K562 (cell line): ENCODE results near the gene CARD9. TPM values are rescaled to one million over a fixed set of nuclear protein-coding genes. Genes with fewer than 3 reads are reported as not detected.

Experiments used
- BRCA1 ChIP-seq, 2 experiments: fragments of 450-650 bp in 1 of 2; sonication (generic) in 1 of 2; formaldehyde crosslinking in 1 of 2; IDR thresholded peaks; 2 replicates each; pipeline versions ENCODE4 v1.5.0 to v1.6.1; 2017 to 2020; ENCODE audit warnings: mild to moderate bottlenecking in 1 of 2, missing genetic modification reagents in 1 of 2
- HES1 ChIP-seq: fragments of 450-650 bp; IDR thresholded peaks from 2 replicates; pipeline ENCODE4 v1.6.1; 2016; ENCODE audit warnings: low read depth, mild to moderate bottlenecking, moderate library complexity
- KLF13 ChIP-seq: fragments of 450-650 bp; IDR thresholded peaks from 2 replicates; pipeline ENCODE4 v1.6.1; 2016; ENCODE audit warnings: missing genetic modification characterization, low read depth, mild to moderate bottlenecking, missing compliant biosample characterization, moderate library complexity, borderline replicate concordance
- LARP7 ChIP-seq: fragments of 450-650 bp; IDR thresholded peaks from 2 replicates; pipeline ENCODE4 v1.6.1; 2016
- MAZ ChIP-seq, 2 experiments: fragments of 450-650 bp in 1 of 2; sonication (generic) in 1 of 2; formaldehyde crosslinking; IDR thresholded peaks in 1 of 2; conservative IDR thresholded peaks in 1 of 2; 2 replicates each; pipeline versions ENCODE4 v1.4.0 to v1.5.0; 2020; ENCODE audit warnings: mild to moderate bottlenecking in 1 of 2, missing genetic modification reagents in 1 of 2
- MCM5 ChIP-seq: fragments of 450-650 bp; IDR thresholded peaks from 2 replicates; pipeline ENCODE4 v1.6.1; 2016; ENCODE audit warnings: low read depth
- SMC3 ChIP-seq: conservative IDR thresholded peaks from 2 replicates; pipeline ENCODE4 v1.6.1; 2011; ENCODE audit warnings: low read depth, low read length, improper control_type of control experiment; ENCODE audit not compliant: insufficient read depth
- SRF ChIP-seq, 2 experiments: fragments of 250-450, 450-650 bp in 1 of 2; sonication (Bioruptor Pico) in 1 of 2; sonication (generic) in 1 of 2; formaldehyde crosslinking; IDR thresholded peaks; 2 replicates each; pipeline versions ENCODE4 v1.5.0 to v1.5.1; 2020 to 2022; ENCODE audit warnings: mild to moderate bottlenecking in 1 of 2, missing genetic modification reagents in 1 of 2
- ZNF609 ChIP-seq: sonication (generic); formaldehyde crosslinking; IDR thresholded peaks from 2 replicates; pipeline ENCODE4 v1.8.1; 2023; ENCODE audit warnings: missing genetic modification reagents, mild to moderate bottlenecking, borderline replicate concordance
- ZNF766 ChIP-seq: fragments of 200-800 bp; sonication (Bioruptor generic); conservative IDR thresholded peaks from 2 replicates; pipeline ENCODE4 v1.6.1; 2016; ENCODE audit warnings: missing genetic modification characterization, missing compliant biosample characterization
- polyA plus RNA-seq, 8 experiments: library from polyadenylated mRNA; depleted of rRNA in 4 of 8; stranded (reverse) in 5 of 8; unstranded in 3 of 8; fragments of >200 nt; fragmentation: Nextera tagmentation in 2 of 8; fragmentation: Illumina TruSeq in 1 of 8; extraction: Ambion mirVana in 2 of 8; extraction: Trizol in 1 of 8; gene quantifications; 2 replicates each; pipeline versions ENCODE4 v1.2.1 to v1.2.3, GENCODE V29; 2011 to 2014; ENCODE audit warnings: inconsistent platforms in 1 of 8, missing spikeins in 1 of 8
- total RNA-seq, 7 experiments: library from RNA; depleted of rRNA in 6 of 7; stranded (reverse); fragments of >200 nt in 6 of 7; fragmentation: Illumina TruSeq in 2 of 7; extraction: Trizol in 2 of 7; gene quantifications; 2 replicates each; pipeline versions ENCODE4 v1.2.1 to v1.2.3, GENCODE V29; 2011 to 2021; ENCODE audit warnings: low replicate concordance in 1 of 7
- TF ChIP-seq, protein P1 (sequence below): fragments of 450-650 bp; IDR thresholded peaks from 2 replicates; pipeline ENCODE4 v1.7.1; 2018; ENCODE audit warnings: mild to moderate bottlenecking, low read depth; ENCODE audit not compliant: partially characterized antibody

The CARD9 gene
- total and polyA plus RNA-seq, 9 of the 15 experiments (the other 6 are each of a cell fraction or from before 2014, with no cell fraction given): 1.7 to 53.0 (median 9.7) TPM

DNA sequence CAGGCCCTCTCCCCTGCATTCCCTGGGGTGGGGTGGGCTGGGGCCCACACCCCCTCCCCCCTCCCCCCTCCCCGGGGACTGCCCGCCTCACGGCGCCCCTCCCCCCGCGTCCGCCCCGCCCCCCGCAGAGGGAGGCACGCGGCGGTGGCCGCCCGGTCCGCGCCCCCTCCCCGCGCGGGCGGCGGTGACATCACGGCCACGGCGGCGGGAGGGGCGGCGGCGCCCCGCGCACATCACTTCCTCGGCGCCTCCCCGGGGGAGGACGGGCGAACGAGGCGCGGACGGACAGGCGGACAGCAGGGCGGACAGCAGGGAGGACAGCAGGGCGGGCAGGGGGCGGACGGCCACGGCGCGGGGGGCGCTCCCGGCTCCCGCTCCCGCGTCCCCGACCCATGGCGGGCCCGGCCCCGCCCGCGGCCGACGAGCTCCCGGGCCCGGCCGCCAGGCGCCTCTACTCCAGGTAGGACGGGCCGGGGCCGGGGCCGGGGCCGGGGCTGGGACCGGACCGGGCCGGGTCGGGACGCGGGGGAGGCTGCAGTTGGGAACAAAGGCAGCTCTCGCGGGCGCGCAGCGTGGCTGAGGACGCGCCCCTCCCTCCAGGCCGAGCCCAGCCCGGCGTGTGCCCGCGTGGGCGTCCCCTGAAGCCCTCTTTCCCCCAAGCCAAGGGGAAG lies 46.0 kb downstream of the CARD9 start, which contains the start of gene GPSM1 (continued):
- 0 out of 2 replicates have a peak, but pooled peaks have one; percentile 19 for TF ChIP-seq ZNF766 (CRISPR knock-in tag)
- TF ChIP-seq ZNF609 (CRISPR knock-in tag): no peak
- TF ChIP-seq SMC3: no peak
- no peak for TF ChIP-seq LARP7
- no peak for TF ChIP-seq MCM5
- no peak for TF ChIP-seq HES1
- TF ChIP-seq, protein P1, sequence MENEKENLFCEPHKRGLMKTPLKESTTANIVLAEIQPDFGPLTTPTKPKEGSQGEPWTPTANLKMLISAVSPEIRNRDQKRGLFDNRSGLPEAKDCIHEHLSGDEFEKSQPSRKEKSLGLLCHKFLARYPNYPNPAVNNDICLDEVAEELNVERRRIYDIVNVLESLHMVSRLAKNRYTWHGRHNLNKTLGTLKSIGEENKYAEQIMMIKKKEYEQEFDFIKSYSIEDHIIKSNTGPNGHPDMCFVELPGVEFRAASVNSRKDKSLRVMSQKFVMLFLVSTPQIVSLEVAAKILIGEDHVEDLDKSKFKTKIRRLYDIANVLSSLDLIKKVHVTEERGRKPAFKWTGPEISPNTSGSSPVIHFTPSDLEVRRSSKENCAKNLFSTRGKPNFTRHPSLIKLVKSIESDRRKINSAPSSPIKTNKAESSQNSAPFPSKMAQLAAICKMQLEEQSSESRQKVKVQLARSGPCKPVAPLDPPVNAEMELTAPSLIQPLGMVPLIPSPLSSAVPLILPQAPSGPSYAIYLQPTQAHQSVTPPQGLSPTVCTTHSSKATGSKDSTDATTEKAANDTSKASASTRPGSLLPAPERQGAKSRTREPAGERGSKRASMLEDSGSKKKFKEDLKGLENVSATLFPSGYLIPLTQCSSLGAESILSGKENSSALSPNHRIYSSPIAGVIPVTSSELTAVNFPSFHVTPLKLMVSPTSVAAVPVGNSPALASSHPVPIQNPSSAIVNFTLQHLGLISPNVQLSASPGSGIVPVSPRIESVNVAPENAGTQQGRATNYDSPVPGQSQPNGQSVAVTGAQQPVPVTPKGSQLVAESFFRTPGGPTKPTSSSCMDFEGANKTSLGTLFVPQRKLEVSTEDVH: no peak
- TF ChIP-seq BRCA1 (IDR thresholded peaks at IDR 0.05): no peak
- TF ChIP-seq BRCA1 (CRISPR knock-in tag; IDR thresholded peaks at IDR 0.05): no peak
- peak; percentile 59 to 88; a peak in 2 of 4 replicates for TF ChIP-seq MAZ (CRISPR knock-in tag; conservative IDR thresholded peaks at IDR 0.05 in 1 of 2, IDR thresholded peaks at IDR 0.05 in 1 of 2)
- no peak for TF ChIP-seq SRF (CRISPR knock-in tag; IDR thresholded peaks at IDR 0.05)
- no peak for TF ChIP-seq KLF13 (tag)
